DOHH2 (cell line): ENCODE measurements around the gene PLAAT4.

Source experiments
- H3F3A ChIP-seq: fragments of 200-600 bp; sonication (generic), shearing (Covaris generic); 2 replicates; pipeline ENCODE4 v1.6.0; 2016; ENCODE audit warnings: antibody characterized with exemption, mild to moderate bottlenecking; ENCODE audit not compliant: control insufficient read depth, insufficient read depth
- H3K27ac ChIP-seq: fragments of 200-600 bp; sonication (generic); 2 replicates; pipeline ENCODE4 v1.5.1; 2014; ENCODE audit warnings: low read depth, mild to moderate bottlenecking, low read length, moderate library complexity
- H3K27me3 ChIP-seq: fragments of 200-600 bp; sonication (generic); 2 replicates; pipeline ENCODE4 v1.6.1; 2014; ENCODE audit warnings: mild to moderate bottlenecking, low read length, mixed read lengths; ENCODE audit not compliant: control insufficient read depth
- H3K36me3 ChIP-seq: fragments of 200-600 bp; sonication (generic); 2 replicates; pipeline ENCODE4 v1.6.1; 2014; ENCODE audit warnings: mild to moderate bottlenecking, low read length, moderate library complexity, mixed read lengths; ENCODE audit not compliant: control insufficient read depth
- H3K4me1 ChIP-seq: fragments of 200-600 bp; sonication (generic); 2 replicates; pipeline ENCODE4 v1.6.1; 2014; ENCODE audit warnings: mild to moderate bottlenecking, low read length, mixed read lengths; ENCODE audit not compliant: control insufficient read depth
- H3K4me2 ChIP-seq: fragments of 200-600 bp; sonication (generic); 2 replicates; pipeline ENCODE4 v1.6.0; 2014; ENCODE audit warnings: mild to moderate bottlenecking, low read length, moderate library complexity
- H3K4me3 ChIP-seq: fragments of 200-600 bp; sonication (generic); 2 replicates; pipeline ENCODE4 v1.5.1; 2014; ENCODE audit warnings: mild to moderate bottlenecking, low read length, mixed read lengths
- H3K79me2 ChIP-seq: fragments of 200-600 bp; sonication (generic); 2 replicates; pipeline ENCODE4 v1.6.1; 2014; ENCODE audit warnings: mild to moderate bottlenecking, low read length, mixed read lengths; ENCODE audit not compliant: control insufficient read depth
- H3K9me2 ChIP-seq: fragments of 200-600 bp; sonication (generic); replicated peaks from 2 replicates; pipeline ENCODE4 v1.6.1; 2014; ENCODE audit warnings: mild to moderate bottlenecking, low read length, mixed read lengths; ENCODE audit not compliant: control insufficient read depth
- H3K9me3 ChIP-seq: fragments of 200-600 bp; sonication (generic); 2 replicates; pipeline ENCODE4 v1.6.1; 2014; ENCODE audit warnings: antibody characterized with exemption, low read length, mixed read lengths; ENCODE audit not compliant: control insufficient read depth, insufficient read depth
- H4K20me1 ChIP-seq: fragments of 200-600 bp; sonication (generic); 2 replicates; pipeline ENCODE4 v1.6.0; 2014; ENCODE audit warnings: low read depth, mild to moderate bottlenecking, antibody characterized with exemption, low read length, moderate library complexity; ENCODE audit not compliant: control insufficient read depth, insufficient read depth
- EZH2phosphoT487 ChIP-seq: fragments of 200-600 bp; sonication (generic); IDR thresholded peaks from 2 replicates; pipeline ENCODE4 v1.6.1; 2017; ENCODE audit warnings: borderline replicate concordance, mild to moderate bottlenecking, antibody characterized with exemption, low read length, moderate library complexity, mixed read lengths
- TF ChIP-seq, protein P1 (sequence below): fragments of 200-600 bp; sonication (generic); IDR thresholded peaks from one replicate; pipeline ENCODE4 v1.5.1; 2014; ENCODE audit warnings: antibody characterized with exemption, mild to moderate bottlenecking, low read depth, low read length; ENCODE audit not compliant: poor library complexity, severe bottlenecking

PLAAT4 gene

DNA sequence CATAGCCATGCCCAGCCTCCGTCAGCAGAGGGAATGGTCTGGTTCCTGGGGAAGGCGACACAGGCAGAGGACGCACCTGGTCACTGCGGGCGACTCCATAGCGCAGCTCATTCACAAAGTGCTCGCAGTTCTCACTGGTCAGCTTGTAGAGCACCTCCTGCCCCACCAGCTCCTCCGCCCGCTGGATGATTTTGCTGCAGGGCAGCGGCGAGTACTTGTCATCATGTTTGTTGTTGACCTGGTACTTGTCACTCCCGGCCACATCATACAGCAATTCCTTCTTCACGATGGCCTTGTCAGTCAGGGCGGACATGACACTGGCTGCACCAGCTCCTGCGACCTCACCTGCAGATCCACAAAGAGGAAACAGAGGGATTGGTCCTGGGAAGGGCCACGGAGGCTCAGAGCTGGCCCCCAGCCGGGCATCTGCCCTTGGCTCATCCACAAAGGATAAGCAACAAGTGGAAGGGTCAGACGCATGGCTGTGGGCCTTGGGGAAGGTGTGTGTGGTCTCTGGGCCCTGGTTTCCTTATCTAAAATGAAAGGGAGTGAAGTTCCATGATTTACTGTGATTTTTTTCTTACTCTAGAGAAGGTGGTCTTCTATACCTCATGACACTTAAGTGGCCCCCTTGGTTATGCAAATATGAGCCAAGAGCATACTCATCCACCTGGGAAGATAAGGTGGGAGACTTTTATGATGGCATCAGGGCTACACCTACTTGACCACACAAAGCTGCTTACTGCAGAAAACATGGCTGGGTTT, 53.6 kb downstream of the PLAAT4 start:
- no peaks in the 10 kb centered on the region for H3K36me3 ChIP-seq
- H3K9me2 ChIP-seq: no peaks in the 10 kb centered on the region
- no peak overlapping the region for H3K4me2 ChIP-seq
- H4K20me1 ChIP-seq: no peaks in the 10 kb centered on the region
- no peaks in the 10 kb centered on the region for H3K27me3 ChIP-seq
- H3K9me3 ChIP-seq: no peaks in the 10 kb centered on the region
- no peaks in the 10 kb centered on the region for H3K79me2 ChIP-seq
- no peak overlapping the region for H3K4me3 ChIP-seq
- no peaks in the 10 kb centered on the region for H3K4me1 ChIP-seq
- TF ChIP-seq EZH2phosphoT487: no peak
- TF ChIP-seq, protein P1, sequence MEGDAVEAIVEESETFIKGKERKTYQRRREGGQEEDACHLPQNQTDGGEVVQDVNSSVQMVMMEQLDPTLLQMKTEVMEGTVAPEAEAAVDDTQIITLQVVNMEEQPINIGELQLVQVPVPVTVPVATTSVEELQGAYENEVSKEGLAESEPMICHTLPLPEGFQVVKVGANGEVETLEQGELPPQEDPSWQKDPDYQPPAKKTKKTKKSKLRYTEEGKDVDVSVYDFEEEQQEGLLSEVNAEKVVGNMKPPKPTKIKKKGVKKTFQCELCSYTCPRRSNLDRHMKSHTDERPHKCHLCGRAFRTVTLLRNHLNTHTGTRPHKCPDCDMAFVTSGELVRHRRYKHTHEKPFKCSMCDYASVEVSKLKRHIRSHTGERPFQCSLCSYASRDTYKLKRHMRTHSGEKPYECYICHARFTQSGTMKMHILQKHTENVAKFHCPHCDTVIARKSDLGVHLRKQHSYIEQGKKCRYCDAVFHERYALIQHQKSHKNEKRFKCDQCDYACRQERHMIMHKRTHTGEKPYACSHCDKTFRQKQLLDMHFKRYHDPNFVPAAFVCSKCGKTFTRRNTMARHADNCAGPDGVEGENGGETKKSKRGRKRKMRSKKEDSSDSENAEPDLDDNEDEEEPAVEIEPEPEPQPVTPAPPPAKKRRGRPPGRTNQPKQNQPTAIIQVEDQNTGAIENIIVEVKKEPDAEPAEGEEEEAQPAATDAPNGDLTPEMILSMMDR: no peak
- no peak overlapping the region for H3K27ac ChIP-seq
- H3F3A ChIP-seq: no peaks in the 10 kb centered on the region

DNA sequence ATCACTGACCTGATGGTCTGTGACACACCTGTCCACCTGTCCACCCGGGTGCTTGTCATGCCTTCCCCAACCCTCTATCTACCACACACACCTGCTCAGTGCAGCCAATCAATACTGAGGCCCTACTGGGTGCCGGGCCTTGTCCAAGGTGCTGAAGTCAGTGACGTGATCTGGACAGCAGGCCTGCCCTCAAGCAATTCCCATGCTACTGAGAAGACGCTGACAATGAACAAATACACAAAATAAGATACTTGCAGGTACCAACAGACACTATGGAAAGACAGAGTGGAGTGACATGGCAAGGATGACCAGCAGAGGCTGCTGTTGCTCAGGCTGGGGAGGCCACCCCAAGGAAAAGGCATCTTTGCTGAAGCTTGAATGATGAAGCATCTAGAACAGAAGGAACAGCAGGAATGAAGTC, 56.4 kb downstream of the PLAAT4 start:
- no peaks in the 10 kb centered on the region for H3K4me1 ChIP-seq
- TF ChIP-seq EZH2phosphoT487: no peak
- TF ChIP-seq, protein P1: peak; percentile 59
- H3K27ac ChIP-seq: no peak overlapping the region

DNA sequence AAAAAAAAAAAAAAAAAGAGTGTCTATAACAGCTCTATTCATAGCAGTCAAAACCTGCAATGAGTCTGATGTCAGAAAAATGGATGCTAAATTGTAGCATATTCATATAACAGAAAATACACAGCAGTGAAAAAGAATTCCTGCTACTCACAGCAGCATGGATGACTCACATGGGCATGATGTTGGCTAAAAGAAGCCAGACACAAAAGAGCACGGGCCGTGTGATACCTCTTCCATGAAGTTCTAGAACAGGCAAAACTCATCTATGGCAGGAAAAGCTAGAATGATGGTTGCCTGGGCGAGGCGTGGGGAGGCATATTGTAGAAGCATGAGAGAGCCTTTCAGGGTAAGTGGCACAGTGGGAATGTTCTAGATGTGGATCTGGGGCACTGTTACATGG, 58.7 kb downstream of the PLAAT4 start:
- TF ChIP-seq, protein P1: no peak
- no peak for TF ChIP-seq EZH2phosphoT487
- H4K20me1 ChIP-seq: no peaks in the 10 kb centered on the region
- no peak overlapping the region for H3K4me3 ChIP-seq
- no peaks in the 10 kb centered on the region for H3K27me3 ChIP-seq
- H3K4me1 ChIP-seq: no peaks in the 10 kb centered on the region
- no peaks in the 10 kb centered on the region for H3K36me3 ChIP-seq
- H3K4me2 ChIP-seq: no peak overlapping the region
- H3K79me2 ChIP-seq: no peaks in the 10 kb centered on the region
- no peaks in the 10 kb centered on the region for H3K9me2 ChIP-seq
- H3K9me3 ChIP-seq: no peaks in the 10 kb centered on the region
- no peak overlapping the region for H3K27ac ChIP-seq
- H3F3A ChIP-seq: no peaks in the 10 kb centered on the region

More for the DNA sequence above, 56.4 kb downstream of the PLAAT4 start:
- H3F3A ChIP-seq: no peaks in the 10 kb centered on the region
- no peak overlapping the region for H3K4me2 ChIP-seq
- H3K27me3 ChIP-seq: no peaks in the 10 kb centered on the region
- no peaks in the 10 kb centered on the region for H3K36me3 ChIP-seq
- no peak overlapping the region for H3K4me3 ChIP-seq
- H4K20me1 ChIP-seq: no peaks in the 10 kb centered on the region
- no peaks in the 10 kb centered on the region for H3K9me2 ChIP-seq
- no peaks in the 10 kb centered on the region for H3K79me2 ChIP-seq
- H3K9me3 ChIP-seq: no peaks in the 10 kb centered on the region
